SK-N-MC (cell line): ENCODE results near the gene PPP1R9A.

Source experiments
- EZH2 ChIP-seq: fragments of 200-600 bp; sonication (generic); IDR thresholded peaks from one replicate; pipeline ENCODE4 v1.6.1; 2017; ENCODE audit warnings: antibody characterized with exemption
- FOXP2 ChIP-seq: optimal IDR thresholded peaks from 2 replicates; pipeline ENCODE3; 2011; ENCODE audit warnings: mild to moderate bottlenecking, moderate library complexity; ENCODE audit not compliant: insufficient read depth; ENCODE audit errors: extremely low read length, control extremely low read depth
- POLR2AphosphoS5 ChIP-seq: IDR thresholded peaks from 2 replicates; pipeline ENCODE4 v1.6.1; 2012; ENCODE audit warnings: mild to moderate bottlenecking, low read depth, low read length, borderline replicate concordance

GRCh38 chr7:95319570-95319969 lies 412.2 kb downstream of the PPP1R9A start:
- TF ChIP-seq POLR2AphosphoS5 = no peak
- no peak for TF ChIP-seq EZH2
- TF ChIP-seq FOXP2 = no peak
